ENCODE measurements around the gene TMBIM1.
"Not testable (repeated sequence)": the region's sequence is repeated elsewhere in the genome, so short reads cannot be mapped to it uniquely, and the experiment has no call there.

Gene TMBIM1

GRCh38 chr2:218317835-218318234 lies 25.5 kb upstream of the TMBIM1 start:
- DNase-seq: no peak

- DNase-seq: no peak
These were observed 25.0 kb upstream of the TMBIM1 start for GRCh38 chr2:218317303-218317630.

GRCh38 chr2:218315397-218315796 lies 23.1 kb upstream of the TMBIM1 start:
- DNase-seq: no peak

GRCh38 chr2:218314764-218315163 lies 22.5 kb upstream of the TMBIM1 start:
- not testable (repeated sequence) for DNase-seq

- no peak for DNase-seq
These were observed 21.1 kb upstream of the TMBIM1 start for GRCh38 chr2:218313356-218313755.

- DNase-seq: no peak
These were observed 20.0 kb upstream of the TMBIM1 start for GRCh38 chr2:218312267-218312756.

GRCh38 chr2:218311541-218312266 lies 19.4 kb upstream of the TMBIM1 start:
- DNase-seq: not testable (repeated sequence)

- no peak for DNase-seq
These were observed 18.7 kb upstream of the TMBIM1 start for GRCh38 chr2:218310853-218311540.

- DNase-seq: no peak
These were observed 15.2 kb upstream of the TMBIM1 start for GRCh38 chr2:218307415-218308090.

- DNase-seq: no peak
These were observed 14.0 kb upstream of the TMBIM1 start for GRCh38 chr2:218306184-218306920.

GRCh38 chr2:218305383-218305782 lies 13.1 kb upstream of the TMBIM1 start:
- DNase-seq: no peak

- peak; percentile 92 to 94 for DNase-seq
These were observed 9.0 kb upstream of the TMBIM1 start for GRCh38 chr2:218301176-218301819.

GRCh38 chr2:218300141-218300540 lies 7.8 kb upstream of the TMBIM1 start:
- DNase-seq: no peak

- no peak for DNase-seq
These were observed 6.1 kb upstream of the TMBIM1 start for GRCh38 chr2:218298314-218298875.

GRCh38 chr2:218296847-218297246 lies 4.5 kb upstream of the TMBIM1 start:
- no peak for DNase-seq

- no peak for DNase-seq
These were observed 3.9 kb upstream of the TMBIM1 start for GRCh38 chr2:218296200-218296599.

- DNase-seq: no peak
These were observed 2.7 kb upstream of the TMBIM1 start for GRCh38 chr2:218295029-218295428.

- no peak for DNase-seq
These were observed 2.2 kb upstream of the TMBIM1 start for GRCh38 chr2:218294430-218295022.

GRCh38 chr2:218293715-218294429 lies 1.6 kb upstream of the TMBIM1 start:
- DNase-seq: no peak

GRCh38 chr2:218291318-218292047 lies 820 bp downstream of the TMBIM1 start:
- peak in 1 of 2 experiments; percentile 37 for DNase-seq

Data from activated CD4-positive, alpha-beta T cell treated with anti-CD3 and anti-CD28 coated beads, Interleukin-2, amount 50 U/mL, for 48 hours (primary cell).